NCI-H524 treated with DMSO at 0.1 percent for 48 hours (cell line): ENCODE measurements around the gene LPGAT1.

Experiments used
- DNase-seq: peaks from one replicate; lab custom pipeline; 2025; lab: John Stamatoyannopoulos, UW

The LPGAT1 gene

GRCh38 chr1:211828584-211829342 is 1.8 kb downstream of the LPGAT1 start:
- DNase-seq: no peak

- no peak for DNase-seq
Observed at GRCh38 chr1:211827051-211827450, 3.5 kb downstream of the LPGAT1 start.

GRCh38 chr1:211825980-211826379 is 4.6 kb downstream of the LPGAT1 start:
- no peak for DNase-seq

DNA sequence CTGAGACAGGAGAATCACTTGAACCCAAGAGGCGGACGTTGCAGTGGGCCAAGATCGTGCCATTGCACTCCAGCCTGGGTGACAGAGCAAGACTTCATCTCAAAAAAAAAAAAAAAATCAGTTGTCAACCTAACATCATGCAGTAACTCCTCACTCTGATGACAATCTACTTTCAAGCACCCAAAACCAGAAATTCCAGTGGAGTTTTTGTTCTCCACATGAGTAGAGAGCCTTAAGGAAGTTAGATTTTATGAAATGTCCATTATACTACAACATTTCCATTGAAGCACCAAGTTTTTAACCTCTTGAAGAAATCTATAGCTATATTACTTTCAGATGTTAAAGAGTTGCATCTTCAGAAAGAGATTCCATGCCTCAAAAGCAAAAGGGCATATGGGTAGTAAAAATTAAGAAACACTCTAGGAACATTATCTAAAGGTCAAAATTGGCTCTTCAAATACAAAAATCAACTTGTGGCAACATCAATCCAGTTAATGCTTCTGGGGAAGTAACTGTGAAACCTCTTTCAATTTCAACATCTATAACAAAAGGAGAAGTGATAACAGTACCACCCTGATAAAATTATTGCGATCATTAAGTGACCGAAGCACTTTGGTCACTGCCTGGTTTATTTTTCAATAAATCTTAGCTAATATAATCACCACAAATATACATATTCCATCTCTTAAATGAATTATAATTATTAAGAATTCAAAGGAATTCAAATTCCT is 7.7 kb downstream of the LPGAT1 start:
- no peak for DNase-seq

GRCh38 chr1:211816586-211816985 is 14.0 kb downstream of the LPGAT1 start:
- DNase-seq: no peak

DNA sequence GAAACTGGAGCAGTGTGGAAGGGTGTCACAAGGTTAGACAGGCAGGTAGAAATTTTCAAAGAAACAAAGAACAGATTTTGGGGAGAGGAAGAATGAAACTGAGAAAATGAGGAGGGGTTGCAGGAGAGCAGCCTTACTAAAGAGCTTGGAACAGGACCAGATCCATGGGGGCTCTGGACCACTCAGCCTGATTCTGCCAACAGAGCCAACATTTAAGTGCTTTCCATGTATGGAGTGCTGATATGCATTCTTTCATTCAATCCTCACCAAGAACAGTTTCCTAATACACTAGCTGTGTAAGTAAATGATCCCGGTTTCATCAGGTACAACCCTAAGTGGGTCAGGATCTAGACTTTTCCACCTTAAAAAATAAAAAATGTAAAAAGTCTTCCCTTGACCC is 16.2 kb downstream of the LPGAT1 start:
- no peak for DNase-seq

GRCh38 chr1:211813590-211813989 is 17.0 kb downstream of the LPGAT1 start:
- DNase-seq: no peak

- no peak for DNase-seq
Observed at GRCh38 chr1:211812584-211812983, 18.0 kb downstream of the LPGAT1 start.

GRCh38 chr1:211811848-211812247 is 18.7 kb downstream of the LPGAT1 start:
- no peak for DNase-seq

GRCh38 chr1:211811126-211811525 is 19.4 kb downstream of the LPGAT1 start:
- no peak for DNase-seq

- no peak for DNase-seq
Observed at GRCh38 chr1:211808475-211808874, 22.1 kb downstream of the LPGAT1 start.

- no peak for DNase-seq
Observed at GRCh38 chr1:211804915-211805314, 25.6 kb downstream of the LPGAT1 start.

DNA sequence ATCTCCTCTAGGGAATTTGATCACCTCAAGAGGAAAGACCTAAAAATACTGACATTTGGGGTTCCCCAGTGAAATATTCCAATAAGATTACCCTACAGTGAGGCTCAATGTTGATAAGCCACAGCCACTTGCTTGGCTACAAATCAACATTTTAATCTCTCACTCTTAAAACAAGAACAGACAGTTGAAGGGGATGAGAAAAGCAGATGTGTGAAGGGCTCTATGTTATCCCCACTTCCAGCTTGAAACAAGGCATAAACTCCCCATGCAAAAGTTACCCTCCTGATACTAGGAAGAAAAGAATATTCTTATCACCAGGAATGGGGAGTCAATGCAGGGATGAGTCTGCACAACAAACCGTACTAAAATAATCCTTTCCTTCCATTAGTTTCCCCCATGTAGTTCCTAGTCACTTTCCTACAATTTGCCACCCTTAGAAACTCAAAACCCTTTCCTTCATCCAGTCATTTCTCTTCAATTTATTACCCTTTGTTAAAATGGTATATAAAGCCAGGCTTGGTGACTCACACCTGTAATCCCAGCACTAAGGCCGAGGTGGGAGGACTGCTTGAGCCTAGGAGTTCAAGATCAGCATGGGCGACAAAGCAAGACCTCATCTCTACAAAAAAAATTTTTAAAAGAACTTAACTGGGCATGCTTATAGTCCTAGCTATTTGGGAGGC is 29.5 kb downstream of the LPGAT1 start:
- no peak for DNase-seq

DNA sequence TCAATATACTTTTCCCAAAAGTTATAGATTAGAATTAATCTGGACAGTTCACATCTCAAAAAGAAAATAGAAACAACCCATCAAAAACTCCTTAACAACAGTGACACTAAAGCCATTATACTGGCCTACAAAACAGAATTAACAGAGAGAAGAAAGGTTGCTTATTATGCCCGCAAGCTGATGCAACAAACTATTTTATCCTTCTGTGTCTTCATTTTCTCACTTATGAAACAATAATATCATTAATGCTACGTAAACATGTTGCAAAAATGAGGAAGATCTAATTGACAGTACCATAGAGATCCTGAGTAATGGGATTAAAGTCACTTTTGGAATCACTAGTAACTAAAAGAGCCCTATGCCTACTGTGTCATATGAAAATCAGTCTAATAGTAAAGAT is 32.6 kb downstream of the LPGAT1 start:
- no peak for DNase-seq

- DNase-seq: no peak
Observed at GRCh38 chr1:211791979-211792378, 38.6 kb downstream of the LPGAT1 start.

GRCh38 chr1:211789641-211790464 is 40.7 kb downstream of the LPGAT1 start:
- no peak for DNase-seq

DNA sequence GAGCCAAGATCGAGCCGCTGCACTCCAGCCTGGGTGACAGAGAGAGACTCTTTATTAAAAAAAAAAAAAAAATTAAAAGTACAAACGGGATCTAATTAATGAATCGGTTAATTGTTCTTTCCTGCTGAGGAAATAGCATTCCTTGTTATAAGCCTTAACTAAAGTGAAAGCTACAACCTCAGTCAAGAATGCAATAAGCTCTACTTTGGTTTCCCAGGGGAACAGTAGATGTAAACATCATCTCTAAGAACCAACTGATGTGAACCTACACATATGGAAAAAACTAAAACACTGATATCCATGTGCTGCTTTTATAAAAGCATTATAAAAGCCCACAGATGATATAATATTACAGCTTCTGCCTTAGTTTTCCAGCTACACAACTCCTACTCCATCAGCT is 41.9 kb downstream of the LPGAT1 start:
- no peak for DNase-seq

- no peak for DNase-seq
Observed at GRCh38 chr1:211783897-211784296, 46.7 kb downstream of the LPGAT1 start.

DNA sequence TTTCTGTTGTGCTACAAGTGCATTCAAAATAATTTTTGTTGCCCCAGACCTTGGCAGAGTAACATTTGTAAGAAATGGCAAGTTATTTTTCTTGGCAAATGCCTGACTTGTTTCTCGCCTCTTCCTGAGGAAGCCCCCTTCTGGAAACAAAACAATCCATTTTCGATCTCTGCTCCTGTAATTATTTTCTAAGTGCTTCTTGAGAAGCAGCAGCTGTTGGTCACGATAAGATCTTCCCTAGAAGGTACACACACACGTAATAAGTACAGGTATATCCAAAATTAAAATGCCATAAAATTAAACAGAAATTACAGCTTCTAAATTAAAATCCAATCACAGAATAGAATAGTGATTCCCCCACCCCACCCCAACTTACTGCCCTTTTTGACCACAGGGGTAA is 47.3 kb downstream of the LPGAT1 start:
- peak; percentile 23 for DNase-seq

GRCh38 chr1:211781260-211781659 is 49.3 kb downstream of the LPGAT1 start:
- DNase-seq: no peak

- no peak for DNase-seq
Observed at GRCh38 chr1:211775170-211775569, 55.4 kb downstream of the LPGAT1 start.

DNA sequence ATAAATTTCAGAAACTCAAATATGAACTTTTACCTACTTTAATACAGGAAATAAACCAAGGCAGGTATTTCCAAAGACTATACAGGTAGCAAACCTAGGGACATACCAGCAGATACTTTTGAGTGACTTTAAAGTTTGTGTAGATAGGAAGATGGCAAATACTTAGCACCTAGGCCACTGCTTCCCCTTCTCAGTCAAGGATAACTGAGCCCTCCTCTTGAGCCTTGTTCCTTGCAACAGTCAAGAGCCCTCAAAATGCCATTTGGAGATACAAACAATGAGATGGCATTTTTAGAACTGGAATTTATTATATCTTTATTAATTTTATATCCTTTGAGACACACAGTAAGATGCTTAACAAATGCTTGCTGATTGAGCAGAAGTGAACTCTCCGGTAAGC is 65.9 kb downstream of the LPGAT1 start:
- DNase-seq: no peak
